Stimulated activated CD4-positive, alpha-beta T cell treated with anti-CD3 and anti-CD28 coated beads, Interleukin-1b, Interleukin-23, amount 100 ng/mL, for 4 hours (primary cell): ENCODE measurements around the gene ARHGDIB.

Experiments
- DNase-seq, 2 donors: peaks; one replicate each; pipeline ENCODE4 v3.0.0-alpha.2; 2020; ENCODE audit warnings: low read depth in 2 of 2

Gene ARHGDIB

DNA sequence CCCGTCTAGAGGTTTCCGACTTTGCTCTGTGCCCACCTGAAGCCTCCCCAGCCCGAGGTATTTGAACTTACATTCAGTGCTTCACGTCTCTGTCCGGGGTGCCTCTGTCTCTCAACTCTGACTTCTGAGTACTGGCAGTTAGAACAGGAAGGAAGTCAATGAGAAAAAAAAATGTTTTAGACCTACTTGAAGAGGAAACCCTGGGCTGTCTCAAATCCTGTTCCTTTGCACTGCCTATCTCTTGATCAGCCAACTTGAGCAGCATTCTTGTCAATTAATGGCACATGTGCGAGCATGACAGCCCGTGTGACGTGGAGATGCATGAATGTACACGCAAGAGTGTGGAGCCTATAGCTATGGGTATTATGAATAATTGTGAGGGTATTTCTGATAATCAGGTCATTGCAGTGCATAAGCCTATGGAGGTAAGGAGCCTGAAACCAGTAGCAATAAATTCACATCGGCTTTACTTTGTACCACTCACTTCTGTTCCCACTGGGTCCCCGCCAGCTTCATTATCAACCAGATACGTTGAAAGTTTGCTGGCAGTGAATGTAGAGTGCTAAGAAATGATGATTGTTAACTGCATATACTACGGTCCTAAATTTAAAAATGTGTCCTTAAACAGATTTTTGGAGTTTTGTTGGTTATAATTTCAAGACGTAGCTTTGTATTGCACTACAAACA lies at the start of gene ARHGDIB:
TSS of gene ARHGDIB (minus strand) at position 136 of the 687 bp plus-strand sequence. CDS start 10,889 bp downstream, outside the sequence.
- DNase-seq = peak in 1 of 2 donors; percentile 55

GRCh38 chr12:15011162-15011561 lies 49.8 kb upstream of the ARHGDIB start:
- DNase-seq = no peak

- DNase-seq = no peak
Measured at GRCh38 chr12:15007551-15007950, 46.1 kb upstream of the ARHGDIB start.

DNA sequence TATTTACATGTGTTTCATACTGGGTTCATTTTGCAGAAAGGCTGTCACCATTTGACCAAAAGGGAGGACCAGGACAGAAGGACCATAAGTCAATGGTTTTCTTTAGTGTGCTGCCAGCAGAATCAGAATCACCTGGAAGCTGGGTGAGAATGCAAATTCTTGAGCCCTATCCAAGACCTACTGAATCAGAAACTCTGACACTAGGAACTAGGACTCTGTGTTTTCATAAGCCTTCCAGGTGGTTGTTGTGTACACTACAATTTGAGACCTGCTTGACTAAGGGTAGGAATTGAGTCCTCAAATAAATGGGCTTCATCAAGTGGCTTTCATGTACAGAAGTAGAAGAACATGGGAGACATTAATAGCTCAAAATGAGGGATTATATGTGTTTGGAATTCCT lies 43.7 kb upstream of the ARHGDIB start:
- no peak for DNase-seq

- DNase-seq = no peak
Measured at GRCh38 chr12:15004421-15004820, 43.0 kb upstream of the ARHGDIB start.

- no peak for DNase-seq
Measured at GRCh38 chr12:15001733-15002382, 40.5 kb upstream of the ARHGDIB start.

- no peak for DNase-seq
Measured at GRCh38 chr12:15000575-15000974, 39.2 kb upstream of the ARHGDIB start.

- no peak for DNase-seq
Measured at GRCh38 chr12:14999695-15000365, 38.4 kb upstream of the ARHGDIB start.

DNA sequence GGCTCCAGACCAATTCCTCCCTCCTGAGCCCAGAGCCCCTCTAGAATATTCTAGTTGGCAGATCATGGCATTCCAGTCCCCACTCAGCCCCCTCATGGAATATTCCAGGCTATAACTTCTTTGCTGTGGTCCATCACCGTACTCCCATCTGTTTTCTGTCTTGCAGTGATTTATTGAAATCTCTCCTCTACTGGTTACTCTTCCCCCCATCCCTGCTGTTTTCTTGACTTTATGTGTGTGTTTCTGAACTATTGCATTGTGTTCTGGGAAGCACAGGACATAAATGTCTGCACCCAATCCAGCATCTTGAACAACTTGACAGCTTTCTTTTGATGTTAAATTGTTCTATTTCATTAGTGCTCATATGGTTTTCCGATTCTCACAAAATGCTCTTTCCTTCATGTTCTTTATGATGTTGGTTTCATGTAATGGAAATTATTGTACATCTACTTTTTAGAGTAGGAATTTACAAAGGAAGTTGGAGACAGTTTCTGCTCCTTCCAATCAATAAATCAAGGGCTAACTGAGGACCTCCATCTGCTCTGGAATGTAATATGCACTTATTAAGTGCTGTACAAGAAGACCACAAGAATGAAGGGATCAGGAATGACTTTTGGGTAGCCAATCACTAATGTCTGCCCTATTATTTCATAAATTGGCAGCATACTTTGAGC lies 37.8 kb upstream of the ARHGDIB start:
- no peak for DNase-seq

- DNase-seq = no peak
Measured at GRCh38 chr12:14997998-14998397, 36.6 kb upstream of the ARHGDIB start.

- no peak for DNase-seq
Measured at GRCh38 chr12:14995583-14996425, 34.4 kb upstream of the ARHGDIB start.

DNA sequence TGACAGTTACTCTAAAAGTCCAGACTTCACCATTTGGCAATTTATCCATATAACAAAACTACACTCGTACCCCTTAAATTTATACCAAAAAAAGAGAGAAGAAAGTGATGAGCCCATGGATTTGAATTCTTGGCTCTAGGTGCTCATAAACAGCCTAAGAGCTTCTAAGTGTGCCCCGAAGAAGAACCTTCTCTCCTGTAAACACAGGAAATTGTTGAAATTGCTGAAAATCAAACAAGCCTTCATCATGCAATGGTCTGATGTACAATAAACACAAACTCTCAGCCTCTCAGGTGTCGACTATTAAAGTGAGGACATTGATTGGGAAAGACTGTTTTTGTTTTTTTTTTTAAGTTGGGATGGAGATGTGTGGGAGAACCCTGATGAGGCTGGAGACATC lies 33.2 kb upstream of the ARHGDIB start:
- no peak for DNase-seq

DNA sequence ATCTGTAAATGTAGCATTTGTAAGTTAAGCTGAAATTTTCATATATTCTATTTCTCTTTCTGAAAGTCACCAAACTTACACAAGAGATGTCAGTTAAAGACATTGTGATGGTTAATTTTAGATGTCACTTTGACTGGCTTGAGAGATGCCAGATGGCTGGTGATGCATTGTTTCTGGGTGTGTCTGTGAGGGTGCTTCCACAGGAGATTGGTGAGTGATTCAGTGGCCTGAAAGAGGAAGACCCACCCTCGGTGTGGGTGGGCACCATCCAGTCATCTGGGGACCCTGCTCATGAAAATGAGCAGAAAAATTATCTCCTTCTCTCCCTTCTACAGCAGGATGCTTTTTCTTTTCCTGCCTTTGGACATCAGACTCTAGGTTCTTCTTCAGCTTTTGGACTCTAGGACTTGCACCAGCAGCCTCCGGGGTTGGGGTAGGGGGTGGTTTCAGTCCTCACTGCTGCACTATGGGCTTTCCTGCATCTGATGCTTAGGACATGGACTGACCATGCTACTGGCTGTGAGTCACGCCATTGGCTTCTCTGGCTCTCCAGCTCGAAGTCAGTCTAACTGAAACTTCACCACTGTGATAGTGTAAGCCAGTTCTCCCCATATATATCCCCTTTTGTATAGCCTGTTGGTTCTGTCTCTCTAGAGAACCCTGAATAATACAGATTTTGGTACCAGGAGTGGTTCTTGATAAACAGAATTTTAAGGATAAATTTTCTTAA lies 32.3 kb upstream of the ARHGDIB start:
- no peak for DNase-seq

DNA sequence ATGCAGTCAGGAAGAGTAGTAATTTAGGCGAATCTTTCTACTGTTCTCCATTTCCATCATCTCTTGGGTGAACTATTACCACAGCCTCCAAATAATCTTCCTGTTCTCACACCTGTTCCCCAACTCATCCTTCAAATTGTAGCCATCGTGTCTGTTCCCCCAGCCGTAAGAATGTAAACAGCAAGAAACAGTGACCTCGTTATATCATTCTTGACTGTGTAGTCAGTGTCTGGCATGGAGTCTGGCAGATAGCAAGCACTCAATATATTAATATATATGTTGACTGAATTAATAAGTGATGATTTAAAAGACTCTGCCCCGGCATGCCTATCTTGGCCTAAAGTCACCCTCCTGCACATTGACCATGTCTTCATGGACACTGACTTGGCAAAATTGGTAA lies 31.7 kb upstream of the ARHGDIB start:
- no peak for DNase-seq

GRCh38 chr12:14992673-14993072 lies 31.3 kb upstream of the ARHGDIB start:
- DNase-seq = no peak

- DNase-seq = no peak
Measured at GRCh38 chr12:14991069-14991468, 29.7 kb upstream of the ARHGDIB start.

DNA sequence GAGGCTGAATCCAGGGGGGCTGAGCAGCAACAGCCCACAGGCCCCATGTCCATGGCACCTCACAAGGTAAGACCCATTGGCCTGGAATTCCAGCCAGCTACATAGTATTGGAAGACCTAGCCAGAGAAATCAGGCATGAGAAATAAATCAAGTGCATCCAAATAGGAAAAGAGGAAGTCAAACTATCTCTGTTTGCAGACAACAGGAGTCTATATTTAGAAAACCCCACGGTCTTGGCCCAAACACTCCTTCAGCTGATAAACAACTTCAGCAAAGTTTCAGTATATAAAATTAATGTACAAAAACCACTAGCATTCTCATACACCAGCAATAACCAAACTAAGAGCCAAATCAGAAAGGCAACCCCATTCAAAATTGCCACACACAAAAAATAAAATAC lies 28.4 kb upstream of the ARHGDIB start:
- DNase-seq = no peak

- no peak for DNase-seq
Measured at GRCh38 chr12:14988035-14988434, 26.6 kb upstream of the ARHGDIB start.

- no peak for DNase-seq
Measured at GRCh38 chr12:14986449-14986848, 25.0 kb upstream of the ARHGDIB start.

DNA sequence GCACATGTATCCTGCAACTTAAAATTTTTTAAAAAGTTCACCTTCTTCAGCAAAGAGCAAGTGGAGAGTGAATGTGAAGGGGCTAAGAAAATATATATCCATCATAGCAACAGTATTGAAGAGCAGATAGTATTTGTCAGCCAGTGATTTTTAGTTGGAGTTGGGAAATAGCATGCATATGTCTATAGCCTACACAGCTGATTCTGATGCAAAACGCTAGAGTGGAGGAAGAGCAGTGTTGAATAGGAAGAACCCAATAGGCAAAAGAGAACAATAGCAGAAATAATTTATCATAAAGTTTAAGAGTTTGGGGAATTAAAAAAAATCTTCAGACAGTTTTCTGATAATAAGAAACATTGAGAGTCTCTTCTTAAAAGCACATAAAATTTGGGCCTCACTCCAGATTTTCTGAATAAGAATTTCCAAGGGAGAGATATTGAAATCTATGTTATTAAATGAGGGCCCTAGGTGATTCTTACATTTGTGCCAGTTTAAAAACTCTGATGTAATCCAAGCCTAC lies 23.4 kb upstream of the ARHGDIB start:
- no peak for DNase-seq

DNA sequence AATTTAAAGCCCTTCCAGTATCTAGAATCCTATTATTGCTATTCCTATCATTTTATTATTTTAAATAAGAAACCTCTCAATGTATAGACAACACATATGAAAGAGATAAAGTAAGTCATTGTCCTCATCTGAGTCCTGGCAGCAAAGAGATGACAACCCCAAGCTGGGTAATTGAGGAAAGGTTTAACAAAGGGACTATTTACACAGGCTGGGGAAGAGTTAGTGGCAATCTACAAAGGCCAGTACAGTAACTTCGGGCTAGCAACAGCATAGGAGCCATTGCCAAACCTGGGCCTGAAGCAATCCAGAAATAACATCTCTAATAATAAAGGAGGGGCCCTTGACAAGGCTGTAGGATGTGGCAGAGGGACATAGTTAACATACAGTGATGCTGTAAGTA lies 22.6 kb upstream of the ARHGDIB start:
- DNase-seq = no peak
